HEK293T (cell line): ENCODE results near the gene MAML2.

Experiments used
- FOXA1 ChIP-seq: fragments of 450-650 bp; IDR thresholded peaks from 2 replicates; pipeline ENCODE4 v1.6.1; 2016; ENCODE audit warnings: mild to moderate bottlenecking
- FOXK2 ChIP-seq: fragments of 450-650 bp; IDR thresholded peaks from 2 replicates; pipeline ENCODE4 v1.6.1; 2016; ENCODE audit warnings: mild to moderate bottlenecking
- TF ChIP-seq, protein P1 (sequence below): fragments of 450-650 bp; IDR thresholded peaks from 2 replicates; pipeline ENCODE4 v1.6.1; 2016

DNA sequence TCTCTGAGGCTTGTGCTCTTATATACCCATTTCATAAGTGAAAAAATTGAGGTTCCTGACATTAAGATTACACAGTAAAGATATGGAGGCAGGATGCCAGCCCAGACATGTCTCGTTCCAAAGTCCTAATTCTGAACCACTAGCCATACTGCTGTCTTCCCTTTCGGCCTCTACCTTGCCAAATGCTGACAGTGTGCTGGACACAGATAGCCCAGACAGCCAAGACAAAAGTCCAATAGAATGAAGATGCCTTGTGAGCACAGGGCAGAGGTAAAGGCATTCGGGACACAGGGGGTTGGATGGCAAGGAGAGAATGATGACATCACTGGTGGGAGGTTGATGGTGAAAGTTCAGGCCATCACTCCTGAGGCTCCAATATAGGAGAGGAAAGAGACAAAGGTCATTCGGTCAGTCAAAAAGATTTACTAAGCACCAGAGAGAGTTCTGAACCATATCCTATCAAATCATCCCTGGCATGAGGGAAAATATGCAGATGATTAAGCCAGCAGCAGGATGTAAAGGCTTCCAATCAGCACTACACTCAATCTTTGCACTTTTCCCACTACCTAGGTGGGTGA, 245.1 kb downstream of the MAML2 start:
- TF ChIP-seq FOXA1 (no peak), FOXK2 (no peak)
- TF ChIP-seq, protein P1, sequence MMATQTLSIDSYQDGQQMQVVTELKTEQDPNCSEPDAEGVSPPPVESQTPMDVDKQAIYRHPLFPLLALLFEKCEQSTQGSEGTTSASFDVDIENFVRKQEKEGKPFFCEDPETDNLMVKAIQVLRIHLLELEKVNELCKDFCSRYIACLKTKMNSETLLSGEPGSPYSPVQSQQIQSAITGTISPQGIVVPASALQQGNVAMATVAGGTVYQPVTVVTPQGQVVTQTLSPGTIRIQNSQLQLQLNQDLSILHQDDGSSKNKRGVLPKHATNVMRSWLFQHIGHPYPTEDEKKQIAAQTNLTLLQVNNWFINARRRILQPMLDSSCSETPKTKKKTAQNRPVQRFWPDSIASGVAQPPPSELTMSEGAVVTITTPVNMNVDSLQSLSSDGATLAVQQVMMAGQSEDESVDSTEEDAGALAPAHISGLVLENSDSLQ, result no peak
